Mesothelial cell of epicardium (in vitro differentiated cells): ENCODE data around the gene PIGU. TPM values are rescaled to one million over a fixed set of nuclear protein-coding genes. Genes with fewer than 3 reads are reported as not detected.

Experiments
- DNase-seq, 2 experiments: peaks; one replicate each; pipeline ENCODE4 v3.0.0; 2021; ENCODE audit warnings: low spot score in 2 of 2; ENCODE audit not compliant: unreplicated experiment in 2 of 2
- H3K27ac Mint-ChIP-seq: 2 replicates; pipeline ENCODE4 v1.8.0; 2021; ENCODE audit warnings: mixed read lengths
- H3K27me3 Mint-ChIP-seq: 2 replicates; pipeline ENCODE4 v1.8.0; 2021; ENCODE audit warnings: low read depth, mixed read lengths
- H3K36me3 Mint-ChIP-seq: 2 replicates; pipeline ENCODE4 v1.8.0; 2021; ENCODE audit warnings: mixed read lengths
- H3K4me1 Mint-ChIP-seq: 2 replicates; pipeline ENCODE4 v1.8.0; 2021; ENCODE audit warnings: mixed read lengths
- H3K4me3 Mint-ChIP-seq: 2 replicates; pipeline ENCODE4 v1.8.0; 2021; ENCODE audit warnings: mild to moderate bottlenecking, moderate library complexity, mixed read lengths
- H3K9me3 Mint-ChIP-seq: 2 replicates; pipeline ENCODE4 v1.8.0; 2021; ENCODE audit warnings: mixed read lengths
- CTCF ChIP-seq: fragments of 200-600 bp; sonication (generic); IDR thresholded peaks from one replicate; pipeline ENCODE4 v1.5.0; 2021; ENCODE audit warnings: antibody characterized with exemption; ENCODE audit not compliant: unreplicated experiment
- total RNA-seq: library from RNA; stranded (reverse); gene quantifications from 3 replicates; pipeline ENCODE4 v1.2.1, GENCODE V29; 2021

PIGU gene
- total RNA-seq, 1 donor from 2014 or later: 32.6 TPM

GRCh38 chr20:34578025-34578424 lies 98.9 kb downstream of the PIGU start:
- Mint-ChIP-seq H3K4me3 (no peak overlapping the region), H3K36me3 (peaks cover 16% of the 10 kb centered on the region), H3K27me3 (no peaks in the 10 kb centered on the region), H3K9me3 (no peaks in the 10 kb centered on the region), H3K4me1 (peaks cover 28% of the 10 kb centered on the region), H3K27ac (peak overlapping the region; percentile 43)
- no peak for TF ChIP-seq CTCF
- DNase-seq: no peak

- H3K4me1 Mint-ChIP-seq: peaks cover 28% of the 10 kb centered on the region
- no peak for DNase-seq
- no peak overlapping the region for H3K4me3 Mint-ChIP-seq
- H3K27me3 Mint-ChIP-seq: no peaks in the 10 kb centered on the region
- no peak overlapping the region for H3K27ac Mint-ChIP-seq
- H3K9me3 Mint-ChIP-seq: no peaks in the 10 kb centered on the region
- no peak for TF ChIP-seq CTCF
- H3K36me3 Mint-ChIP-seq: peaks cover 16% of the 10 kb centered on the region
These were observed 99.8 kb downstream of the PIGU start for GRCh38 chr20:34577061-34577460.

- Mint-ChIP-seq H3K4me1 (peaks cover 25% of the 10 kb centered on the region), H3K9me3 (no peaks in the 10 kb centered on the region), H3K27ac (no peak overlapping the region), H3K27me3 (no peaks in the 10 kb centered on the region), H3K36me3 (peaks cover 19% of the 10 kb centered on the region), H3K4me3 (no peak overlapping the region)
- DNase-seq: no peak
- no peak for TF ChIP-seq CTCF
These were observed 101.1 kb downstream of the PIGU start for GRCh38 chr20:34575756-34576155.

GRCh38 chr20:34575271-34575670 lies 101.6 kb downstream of the PIGU start:
- no peak overlapping the region for H3K4me3 Mint-ChIP-seq
- peaks cover 27% of the 10 kb centered on the region for H3K4me1 Mint-ChIP-seq
- no peaks in the 10 kb centered on the region for H3K27me3 Mint-ChIP-seq
- H3K27ac Mint-ChIP-seq: no peak overlapping the region
- no peaks in the 10 kb centered on the region for H3K9me3 Mint-ChIP-seq
- DNase-seq: no peak
- no peak for TF ChIP-seq CTCF
- H3K36me3 Mint-ChIP-seq: peaks cover 20% of the 10 kb centered on the region

DNA sequence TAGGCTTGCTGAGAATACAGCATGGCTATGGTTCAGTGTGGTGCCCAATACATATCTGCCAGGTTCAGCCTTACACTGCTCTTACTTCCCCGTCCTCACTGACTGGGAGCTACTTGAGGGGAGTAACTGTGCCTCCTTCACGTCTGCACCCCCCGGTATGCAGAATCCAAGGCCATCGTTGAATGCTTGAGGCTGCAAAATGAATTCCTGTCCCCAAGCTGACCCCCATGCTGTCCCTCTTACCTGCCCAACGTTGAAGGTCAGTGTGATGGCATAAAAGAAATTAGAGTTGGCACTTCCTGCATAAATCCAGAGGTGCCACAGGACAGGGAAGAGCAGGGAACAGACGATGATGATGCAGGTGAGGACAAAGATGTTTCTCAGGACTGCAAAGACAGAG lies 102.0 kb downstream of the PIGU start:
- Mint-ChIP-seq H3K9me3 (no peaks in the 10 kb centered on the region), H3K27ac (no peak overlapping the region)
- no peak for DNase-seq

More for the DNA sequence above, 102.0 kb downstream of the PIGU start:
- H3K27me3 Mint-ChIP-seq: no peaks in the 10 kb centered on the region
- no peak for TF ChIP-seq CTCF
- H3K4me1 Mint-ChIP-seq: peaks cover 25% of the 10 kb centered on the region
- peaks cover 20% of the 10 kb centered on the region for H3K36me3 Mint-ChIP-seq
- no peak overlapping the region for H3K4me3 Mint-ChIP-seq
